Heart left ventricle (tissue), 16 donors: ENCODE data around the gene CD164. TPM values are rescaled to one million over a fixed set of nuclear protein-coding genes. Genes with fewer than 3 reads are reported as not detected.

ENCODE experiments used
- ATAC-seq, 4 donors: fragments of 200-7000 bp; cut with Tn5 transposase; one replicate each; pipeline ENCODE4 v1.9.1; 2020 to 2022; ENCODE audit warnings: moderate library complexity in 4 of 4, mild to moderate bottlenecking in 3 of 4, moderate number of reproducible peaks in 1 of 4
- DNase-seq, 5 donors: peaks; one replicate each; pipeline ENCODE4 v3.0.0-alpha.2; 2020
- H3K27ac ChIP-seq, 12 donors: fragments of 200-600 bp; sonication (generic) in 4 of 12; one replicate each; pipeline versions ENCODE4 v1.5.0 to v1.8.0; 2016 to 2022; ENCODE audit warnings: mild to moderate bottlenecking in 2 of 12
- H3K27me3 ChIP-seq, 9 donors: fragments of 200-600 bp; sonication (generic) in 2 of 9; one replicate each; pipeline versions ENCODE4 v1.5.1 to v1.8.0; 2016 to 2022; ENCODE audit warnings: mild to moderate bottlenecking in 3 of 9
- H3K36me3 ChIP-seq, 9 donors: fragments of 200-600 bp; sonication (generic) in 2 of 9; one replicate each; pipeline versions ENCODE4 v1.5.0 to v1.8.0; 2018 to 2022; ENCODE audit warnings: mild to moderate bottlenecking in 2 of 9
- H3K4me1 ChIP-seq, 12 donors: fragments of 200-600 bp; sonication (generic) in 4 of 12; one replicate each; pipeline versions ENCODE4 v1.5.0 to v1.8.0; 2016 to 2022; ENCODE audit warnings: mild to moderate bottlenecking in 3 of 12
- H3K4me3 ChIP-seq, 12 donors: fragments of 200-600 bp; sonication (generic) in 4 of 12; one replicate each; pipeline versions ENCODE4 v1.5.0 to v1.8.0; 2017 to 2022; ENCODE audit warnings: mild to moderate bottlenecking in 9 of 12, moderate library complexity in 4 of 12
- H3K9me3 ChIP-seq, 12 donors: fragments of 200-600 bp; sonication (generic) in 4 of 12; one replicate each; pipeline versions ENCODE4 v1.5.0 to v1.8.0; 2016 to 2022; ENCODE audit warnings: mild to moderate bottlenecking in 1 of 12
- CTCF ChIP-seq, 12 donors: fragments of 200-600 bp; sonication (generic) in 4 of 12; IDR thresholded peaks; one replicate each; pipeline versions ENCODE4 v1.5.0 to v1.8.0; 2018 to 2022; ENCODE audit warnings: antibody characterized with exemption in 12 of 12, mild to moderate bottlenecking in 5 of 12
- POLR2A ChIP-seq, 2 donors: fragments of 450-650 bp; IDR thresholded peaks; one replicate each; pipeline ENCODE4 v1.6.1; 2017; ENCODE audit warnings: antibody characterized with exemption in 2 of 2, mild to moderate bottlenecking in 2 of 2, moderate library complexity in 2 of 2
- WGBS, 4 donors: extraction: QIAGEN DNeasy Blood & Tissue Kit in 2 of 4; methylation state at CpG; one replicate each; pipeline versions ENCODE4 v1.1.5 to v1.1.7; 2013 to 2018; 5-methylcytosine and 5-hydroxymethylcytosine counted together
- intact Hi-C, 10 donors: fragments of 100-400 bp; cut with DNase I; formaldehyde crosslinking; loops; one replicate each; pipeline versions ENCODE4 v1.11.1 to v1.14.2; 2022
- polyA plus RNA-seq, 2 donors: library from polyadenylated mRNA; stranded (reverse); fragments of 200-250 nt; gene quantifications; one replicate each; pipeline ENCODE4 v1.2.3, GENCODE V29; 2013
- total RNA-seq, 9 donors: library from RNA; depleted of rRNA in 2 of 9; stranded (reverse); fragments of >200 nt in 2 of 9; fragmentation: NEBNext Ultra II Directional in 3 of 9; extraction: Animal tissue kit (Norgen Biotek cat#: 25700) in 3 of 9; gene quantifications; one replicate each; pipeline versions ENCODE4 v1.1.0 to v1.2.4, GENCODE V29; 2016 to 2023
- donor health status: ischemic (EF 13 %, LVEDD 7.1; RV severe dilation, severe dysfunction).
- donor health status: healthy with polysubstance abuse.
- donor health status: DM: no; HTN: yes; CAD: no.
- donor health status: DM: no; HTN: no; CAD: no.
- donor health status: ischemic (EF 25% LVEDD 6.9; RV normal size, moderate dysfunction).
- donor health status: ischemic (EF 25% LVEDD 5.7; RV mildly dilated, moderate dysfunction).
- donor health status: healthy.
- donor health status: DM: yes; HTN: yes; CAD: no.
- donor health status: ischemic (EF 35%, LVEDD 5.7; RV mildly dilated, moderate dysfunction).
- donor health status: nonischemic (EF 11% LVEDD 7.7; RV severe dilation, severe dysfunction).
- donor health status: DM: yes; HTN: yes; CAD: no.
- donor health status: PGD.
- donor health status: ischemic (EF 29% LVEDD 5.4; RV normal size, mild dysfunction).
- donor health status: nonischemic (EF 23%, LVEDD 6.1; RV moderate dilation, normal function).

CD164 gene
- total and polyA plus RNA-seq, 11 donors, result 77.1 to 213 (median 119) TPM

DNA sequence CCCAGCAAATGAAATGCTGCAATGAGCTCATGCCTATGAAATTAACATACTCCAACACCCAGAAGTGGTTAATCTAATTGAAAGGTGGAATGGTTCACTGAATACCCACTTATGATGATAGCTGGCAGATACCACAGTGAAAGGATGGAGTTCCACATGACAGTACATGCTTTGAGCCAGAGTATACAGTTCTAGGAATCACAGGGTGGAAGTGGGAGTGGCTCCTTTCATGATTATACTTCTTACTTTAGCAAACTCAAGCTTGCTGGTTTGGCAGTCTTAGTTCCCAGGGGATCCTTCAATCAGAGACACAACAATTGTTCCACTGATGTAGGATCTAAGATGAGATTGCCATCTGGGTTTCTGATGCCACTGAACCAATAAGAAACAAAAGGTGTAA, 21.5 kb downstream of the CD164 start:
- Histone ChIP-seq H3K9me3 (peaks cover 0 to 12% (median 0%) of the 10 kb centered on the region in 12 donors), H3K36me3 (peaks cover 0 to 83% (median 66%) of the 10 kb centered on the region in 9 donors), H3K4me1 (peaks cover 0 to 21% (median 7%) of the 10 kb centered on the region in 12 donors), H3K4me3 (no peak overlapping the region), H3K27ac (no peak overlapping the region), H3K27me3 (no peaks in the 10 kb centered on the region)
- ATAC-seq, result peak in 3 of 4 donors; percentile 20 to 76 (median 50)
- TF ChIP-seq POLR2A (IDR thresholded peaks at IDR 0.05), result no peak
- no peak for TF ChIP-seq CTCF (IDR thresholded peaks at IDR 0.05)
- intact Hi-C loops, result no loop called here
- DNase-seq, result no peak

GRCh38 chr6:109360281-109360680, 22.0 kb downstream of the CD164 start:
- Histone ChIP-seq H3K9me3 (peaks cover 0 to 14% (median 0%) of the 10 kb centered on the region in 12 donors), H3K4me3 (no peak overlapping the region), H3K4me1 (peaks cover 0 to 21% (median 7%) of the 10 kb centered on the region in 12 donors), H3K27ac (no peak overlapping the region), H3K27me3 (no peaks in the 10 kb centered on the region), H3K36me3 (peaks cover 0 to 83% (median 61%) of the 10 kb centered on the region in 9 donors)
- DNase-seq, result no peak
- peak in 1 of 4 donors; percentile 45 for ATAC-seq
- no peak for TF ChIP-seq CTCF (IDR thresholded peaks at IDR 0.05)
- no peak for TF ChIP-seq POLR2A (IDR thresholded peaks at IDR 0.05)
- WGBS, 4 donors, result 90 to 100% (median 95%) methylated on average over 1 of the region's 1 CpG
- intact Hi-C loops, result no loop called here

DNA sequence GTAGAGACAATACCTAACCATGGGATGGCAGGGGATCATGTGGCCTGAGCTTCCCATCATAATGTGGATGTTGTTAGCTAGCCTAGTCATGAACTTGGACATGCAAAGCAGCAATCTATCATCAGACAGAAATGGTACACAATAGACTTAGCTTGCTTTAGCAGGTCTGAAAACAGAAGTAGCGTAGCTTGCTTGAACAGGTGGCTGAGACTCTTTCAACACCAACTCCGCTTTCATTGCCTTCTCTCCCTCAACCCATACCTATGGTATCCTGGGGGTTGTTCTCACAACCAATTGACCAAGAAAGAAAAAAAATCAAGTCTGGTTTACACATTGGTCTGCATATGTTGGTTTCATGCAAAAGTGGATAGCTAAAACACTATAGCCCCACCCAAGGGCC, 23.0 kb downstream of the CD164 start:
- H3K27me3 ChIP-seq, result no peaks in the 10 kb centered on the region
- H3K4me1 ChIP-seq, result peaks cover 0 to 21% (median 7%) of the 10 kb centered on the region in 12 donors
- no peak overlapping the region for H3K27ac ChIP-seq
- no peak for DNase-seq
- no peak for TF ChIP-seq CTCF (IDR thresholded peaks at IDR 0.05)
- no peak for TF ChIP-seq POLR2A (IDR thresholded peaks at IDR 0.05)
- H3K36me3 ChIP-seq, result peaks cover 0 to 82% (median 62%) of the 10 kb centered on the region in 9 donors
- WGBS, 4 donors, result 97 to 100% (median 99%) methylated on average over 2 of the region's 2 CpGs
- peaks cover 0 to 14% (median 0%) of the 10 kb centered on the region in 12 donors for H3K9me3 ChIP-seq
- H3K4me3 ChIP-seq, result no peak overlapping the region
- intact Hi-C loops, result no loop called here
- no peak for ATAC-seq

DNA sequence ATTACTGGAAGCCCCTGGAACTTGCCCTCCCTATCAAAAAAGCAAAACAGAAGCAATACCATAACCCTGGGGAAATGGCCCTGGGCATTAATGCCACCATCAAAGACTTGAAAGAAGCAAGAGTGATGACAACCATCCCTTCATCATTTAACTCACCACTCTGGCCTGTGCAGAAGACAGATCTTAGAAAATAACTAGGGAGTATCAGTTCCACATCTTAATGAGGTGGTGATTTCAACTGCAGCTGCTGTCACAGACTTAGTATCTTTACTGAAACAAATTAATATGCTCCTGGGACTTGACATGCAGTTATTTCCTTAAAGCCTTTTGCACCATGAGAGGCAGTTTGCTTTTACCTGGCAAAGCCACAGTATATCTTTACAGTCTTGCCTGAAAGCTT, 24.1 kb downstream of the CD164 start:
- peaks cover 0 to 81% (median 61%) of the 10 kb centered on the region in 9 donors for H3K36me3 ChIP-seq
- ATAC-seq (no peak), DNase-seq (no peak)
- H3K4me1 ChIP-seq, result peaks cover 0 to 24% (median 7%) of the 10 kb centered on the region in 12 donors
- intact Hi-C loops, result no loop called here
- peaks cover 0 to 14% (median 0%) of the 10 kb centered on the region in 12 donors for H3K9me3 ChIP-seq
- no peak overlapping the region for H3K27ac ChIP-seq
- TF ChIP-seq CTCF (IDR thresholded peaks at IDR 0.05), result no peak
- no peaks in the 10 kb centered on the region for H3K27me3 ChIP-seq
- H3K4me3 ChIP-seq, result no peak overlapping the region
